Measurements from ENCODE around the gene EEPD1. TPM values are rescaled to one million over a fixed set of nuclear protein-coding genes. Genes with fewer than 3 reads are reported as not detected.

Gene EEPD1
- total and polyA plus RNA-seq, 9 donors = 5.6 to 16.6 (median 11.5) TPM

GRCh38 chr7:36260481-36260880 lies 107.4 kb downstream of the EEPD1 start:
- no peak overlapping the region for H3K4me3 ChIP-seq
- no peaks in the 10 kb centered on the region for H3K36me3 ChIP-seq
- no peak overlapping the region for H3K27ac ChIP-seq
- DNase-seq = no peak
- TF ChIP-seq CTCF (IDR thresholded peaks at IDR 0.05) (no peak), EP300 (IDR thresholded peaks at IDR 0.05) (no peak), POLR2A (IDR thresholded peaks at IDR 0.05) (no peak)
- intact Hi-C loops (cut with DNase I) = no loop called here
- peaks cover 8% of the 10 kb centered on the region for H3K4me1 ChIP-seq (ENCODE audit: insufficient read depth)
- no peaks in the 10 kb centered on the region for H3K9me3 ChIP-seq
- whole genome bisulfite sequencing, 3 donors = 39 to 48% (median 47%) methylated on average over 2 of the region's 2 CpGs
- H3K27me3 ChIP-seq = no peaks in the 10 kb centered on the region

- Histone ChIP-seq H3K36me3 (no peaks in the 10 kb centered on the region), H3K9me3 (no peaks in the 10 kb centered on the region), H3K4me3 (no peak overlapping the region), H3K27me3 (no peaks in the 10 kb centered on the region), H3K27ac (no peak overlapping the region), H3K4me1 (ENCODE audit: insufficient read depth) (peaks cover 10% of the 10 kb centered on the region)
- no peak for TF ChIP-seq POLR2A (IDR thresholded peaks at IDR 0.05)
- no peak for DNase-seq
- intact Hi-C loops (cut with DNase I) = no loop called here
- 67 to 89% (median 82%) methylated on average over 2 of the region's 2 CpGs for WGBS, 3 donors
These were observed 108.1 kb downstream of the EEPD1 start for GRCh38 chr7:36261019-36261754.

DNA sequence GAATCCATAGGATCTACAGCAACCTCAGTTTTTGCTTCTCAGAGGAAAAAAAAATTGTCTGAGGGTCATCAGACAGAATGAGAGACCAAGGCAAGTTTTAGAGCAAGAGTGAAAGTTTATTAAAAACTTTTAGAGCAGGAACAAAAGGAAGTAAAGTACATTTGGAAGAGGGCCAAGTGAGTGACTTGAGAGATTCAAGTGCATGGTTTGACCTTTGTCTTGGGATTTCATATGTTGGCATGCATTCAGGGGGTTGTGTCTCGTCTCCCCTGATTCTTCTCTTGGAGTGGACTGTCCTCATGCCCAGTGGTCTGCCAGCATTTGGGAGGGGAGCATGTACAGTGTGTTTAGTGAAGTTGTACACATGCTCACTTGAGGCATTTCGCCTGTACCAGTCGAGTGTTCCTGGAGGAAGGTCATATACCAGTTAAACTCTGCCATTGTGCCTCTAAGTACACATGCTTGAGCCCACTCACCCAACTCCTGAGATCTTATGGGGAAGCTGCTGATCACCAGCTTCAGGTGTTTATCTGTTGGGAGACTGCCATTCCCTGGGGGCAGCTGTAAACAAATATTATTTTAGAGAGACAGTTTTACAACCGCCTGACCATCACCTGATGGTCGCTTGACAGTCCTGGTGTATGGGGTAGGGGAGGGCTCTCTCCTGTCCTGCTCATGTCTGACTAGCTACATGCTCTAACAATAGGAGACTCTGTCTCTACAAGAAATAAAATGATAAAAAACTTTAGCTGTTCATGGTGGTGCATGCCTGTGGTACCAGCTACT lies 109.4 kb downstream of the EEPD1 start:
- no peaks in the 10 kb centered on the region for H3K9me3 ChIP-seq
- TF ChIP-seq POLR2A (IDR thresholded peaks at IDR 0.05) (no peak), CTCF (IDR thresholded peaks at IDR 0.05) (no peak), EP300 (IDR thresholded peaks at IDR 0.05) (no peak)
- intact Hi-C loops (cut with DNase I) = no loop called here
- H3K36me3 ChIP-seq = no peaks in the 10 kb centered on the region
- DNase-seq = no peak
- H3K27me3 ChIP-seq = no peaks in the 10 kb centered on the region
- WGBS, 3 donors = 76 to 87% (median 82%) methylated on average over 5 of the region's 5 CpGs
- H3K27ac ChIP-seq = no peak overlapping the region
- H3K4me3 ChIP-seq = no peak overlapping the region
- peaks cover 10% of the 10 kb centered on the region for H3K4me1 ChIP-seq (ENCODE audit: insufficient read depth)

DNA sequence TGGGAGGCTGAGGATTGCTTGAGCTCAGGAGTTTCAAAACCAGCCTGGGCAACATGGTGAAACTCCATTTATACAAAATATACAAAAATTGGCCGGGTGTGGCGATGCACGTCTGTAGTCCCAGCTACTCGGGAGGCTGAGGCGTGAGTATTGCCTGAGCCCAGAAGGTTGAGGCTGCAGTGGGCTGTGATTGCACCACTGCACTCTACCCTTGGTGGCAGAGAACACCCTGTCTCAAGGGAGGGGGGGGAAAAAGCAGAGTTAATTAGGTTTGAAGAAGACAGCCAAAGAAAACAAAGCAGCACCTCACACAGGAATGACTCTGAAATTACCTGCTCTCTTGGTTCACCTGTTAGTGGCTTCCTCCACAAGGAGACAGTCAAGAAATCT lies 110.0 kb downstream of the EEPD1 start:
- WGBS, 3 donors = 96 to 99% (median 98%) methylated on average over 5 of the region's 5 CpGs
- Histone ChIP-seq H3K4me1 (ENCODE audit: insufficient read depth) (peaks cover 8% of the 10 kb centered on the region), H3K27me3 (no peaks in the 10 kb centered on the region), H3K4me3 (no peak overlapping the region), H3K9me3 (no peaks in the 10 kb centered on the region), H3K27ac (no peak overlapping the region), H3K36me3 (no peaks in the 10 kb centered on the region)
- TF ChIP-seq CTCF (IDR thresholded peaks at IDR 0.05) = no peak
- no peak for TF ChIP-seq EP300 (IDR thresholded peaks at IDR 0.05)
- TF ChIP-seq POLR2A (IDR thresholded peaks at IDR 0.05) = no peak
- intact Hi-C loops (cut with DNase I) = no loop called here
- no peak for DNase-seq

Measured in ovary (tissue), 9 donors.